GM20431 (cell line): ENCODE results near the gene TGFBR2.

Experiments
- in situ Hi-C: fragments of 300-500 bp; cut with MseI, MboI; formaldehyde crosslinking; loops from one replicate; pipeline ENCODE4 v1.15.0; 2020; ENCODE audit warnings: low sequenced_read_pairs; ENCODE audit not compliant: unreplicated experiment

The TGFBR2 gene

DNA sequence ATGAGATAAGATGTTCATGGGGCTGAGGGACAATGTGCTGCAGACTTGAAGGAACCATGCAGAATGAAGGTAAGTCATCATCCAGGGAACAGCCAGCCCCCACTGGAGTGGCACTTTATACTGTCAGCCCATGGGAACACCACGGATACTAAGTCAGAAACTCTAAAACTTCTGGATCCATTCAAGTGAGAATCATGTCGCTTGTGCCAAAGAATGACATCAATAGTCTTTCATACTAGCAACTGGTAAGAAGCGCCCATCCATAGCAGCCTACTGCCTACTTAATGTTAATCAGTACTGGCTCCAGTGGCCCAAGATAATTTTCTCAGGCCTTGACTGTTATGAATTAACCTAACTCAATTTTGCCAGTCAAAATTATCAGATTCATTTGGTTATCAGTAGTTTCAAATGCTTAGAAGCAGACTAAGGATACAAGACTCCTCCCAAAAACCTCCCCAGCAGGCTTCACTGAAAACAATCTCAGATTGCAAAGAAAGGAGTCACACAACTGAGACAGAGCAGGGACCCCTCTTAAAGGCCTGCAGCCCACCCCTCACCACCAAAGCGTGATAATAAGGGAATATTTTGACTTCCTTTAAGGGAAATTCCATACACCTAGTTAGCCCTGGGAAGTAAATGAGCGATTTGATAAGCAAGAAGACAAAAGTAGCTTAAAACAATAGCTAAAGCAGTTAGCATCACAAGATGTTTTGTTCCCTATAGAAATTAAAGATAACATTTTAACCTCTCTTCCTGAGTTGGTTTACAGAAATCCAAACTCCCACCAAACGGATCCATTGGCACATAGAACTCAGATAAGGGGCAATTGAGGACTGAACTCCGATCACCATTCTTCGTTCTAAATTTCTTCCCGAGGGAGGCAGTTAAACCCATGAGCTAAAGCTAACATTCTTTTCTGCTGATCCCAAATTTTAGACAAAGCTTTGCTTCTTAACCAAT is 98.8 kb downstream of the TGFBR2 start:
- in situ Hi-C loops = no loop called here

DNA sequence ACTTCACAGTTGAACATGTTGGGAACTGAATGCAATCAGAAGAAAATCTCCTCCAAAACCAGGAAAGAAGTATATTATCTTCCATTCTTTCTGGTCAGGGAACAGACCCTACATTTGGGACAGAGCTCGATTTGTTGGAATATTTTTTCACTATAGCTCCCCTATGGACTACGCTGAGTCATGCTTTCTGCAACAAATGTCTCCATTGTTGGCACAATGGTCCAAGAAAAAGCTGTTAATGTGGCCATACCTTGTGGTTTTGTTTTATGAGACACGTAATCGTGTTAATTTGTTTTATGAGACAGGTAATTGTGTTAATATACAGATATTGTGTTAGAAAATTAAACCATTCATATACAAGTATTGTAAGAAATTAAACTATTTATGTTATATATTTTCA is 101.4 kb downstream of the TGFBR2 start:
- in situ Hi-C loops = no loop called here

DNA sequence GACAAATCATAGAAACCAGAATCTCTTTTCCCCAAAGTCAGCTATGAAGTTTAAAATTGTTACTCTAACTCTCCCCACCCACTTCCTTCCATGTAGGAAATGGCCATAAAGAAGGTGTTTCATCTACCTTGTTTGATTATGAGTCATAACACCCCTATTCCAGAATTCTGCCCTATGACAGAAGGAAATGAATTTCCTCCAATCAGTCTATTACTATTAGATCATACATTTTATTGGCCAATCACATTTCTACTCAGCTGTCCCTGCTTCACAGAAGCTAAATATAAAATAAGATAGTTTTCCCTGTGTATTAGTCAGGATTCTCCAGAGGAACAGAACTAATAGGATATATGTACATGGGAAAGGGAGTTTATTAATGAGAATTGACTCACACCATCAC is 102.1 kb downstream of the TGFBR2 start:
- in situ Hi-C loops = no loop called here

DNA sequence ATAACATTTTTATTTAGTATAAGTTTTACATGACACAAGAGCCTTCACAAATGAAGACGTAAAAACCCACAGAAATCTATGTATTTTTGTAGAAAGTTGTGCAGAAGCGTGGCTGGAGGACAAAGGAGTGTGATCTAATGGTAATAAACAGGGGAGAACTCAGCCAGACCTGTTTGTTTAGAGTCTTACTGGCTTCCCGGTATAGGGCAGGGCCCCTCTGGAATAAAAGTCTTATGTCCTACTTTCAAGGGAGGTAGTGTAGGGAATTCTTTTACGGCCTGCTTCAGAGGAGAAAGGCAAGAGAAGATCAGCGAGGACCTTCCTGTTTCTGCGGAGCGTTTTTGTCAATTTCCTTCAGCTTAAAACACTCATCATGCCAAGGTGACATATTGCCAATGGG is 103.6 kb downstream of the TGFBR2 start:
- in situ Hi-C loops = no loop called here

DNA sequence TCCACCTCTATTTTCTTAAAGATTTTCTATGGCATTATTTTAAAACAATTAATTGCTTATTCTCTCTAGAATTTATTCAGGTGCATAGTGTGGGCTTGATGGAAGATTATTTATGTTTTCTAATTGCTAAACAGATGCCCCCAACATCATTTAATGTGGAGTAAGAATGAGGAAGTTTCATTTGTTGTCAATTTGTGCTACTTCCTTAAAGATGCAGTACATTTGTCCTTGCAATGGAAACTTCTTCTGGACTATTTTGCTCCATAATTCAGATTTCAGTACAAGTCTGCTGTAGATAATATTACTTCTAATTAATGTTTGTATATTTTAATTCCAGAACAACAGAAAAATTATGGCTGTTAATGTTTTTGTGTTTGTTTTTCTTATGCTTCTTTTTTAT is 104.8 kb downstream of the TGFBR2 start:
- in situ Hi-C loops = no loop called here

DNA sequence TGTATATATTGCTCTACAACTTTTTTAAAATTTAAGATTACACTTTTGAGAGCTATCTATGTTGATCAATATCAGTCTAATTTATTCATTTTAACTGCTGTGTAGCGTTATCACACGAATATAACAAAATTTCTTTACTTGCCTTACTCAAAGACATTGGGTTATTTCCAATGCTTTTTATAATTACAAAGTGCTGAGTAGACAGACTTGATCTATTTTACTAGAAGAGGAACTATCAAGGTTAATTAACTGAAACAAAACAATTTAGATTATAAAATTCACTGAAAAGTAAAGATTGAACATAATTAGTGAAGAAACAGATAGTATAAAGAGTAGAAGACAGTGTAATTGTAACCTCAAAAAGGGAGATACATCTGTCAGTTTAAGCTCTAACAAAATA is 105.5 kb downstream of the TGFBR2 start:
- in situ Hi-C loops = no loop called here

DNA sequence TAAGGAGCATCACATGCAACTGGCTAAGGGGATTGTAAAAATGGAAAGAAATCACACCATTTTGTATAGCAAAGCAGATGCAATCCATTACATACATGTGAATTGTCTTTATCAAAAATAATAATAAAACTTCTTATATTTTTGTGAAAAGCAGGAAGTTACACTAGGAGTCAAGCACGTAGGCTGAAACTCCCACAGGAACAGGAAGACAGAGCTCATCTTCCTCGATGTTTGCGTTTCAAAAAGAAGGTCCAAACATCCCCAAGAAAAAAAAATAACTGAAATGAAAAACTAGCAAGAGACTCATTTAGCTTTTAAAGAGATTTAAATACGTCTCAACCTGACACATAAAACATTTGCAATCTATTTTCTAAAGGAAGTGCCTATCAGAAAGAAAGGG is 106.6 kb downstream of the TGFBR2 start:
- in situ Hi-C loops = no loop called here

DNA sequence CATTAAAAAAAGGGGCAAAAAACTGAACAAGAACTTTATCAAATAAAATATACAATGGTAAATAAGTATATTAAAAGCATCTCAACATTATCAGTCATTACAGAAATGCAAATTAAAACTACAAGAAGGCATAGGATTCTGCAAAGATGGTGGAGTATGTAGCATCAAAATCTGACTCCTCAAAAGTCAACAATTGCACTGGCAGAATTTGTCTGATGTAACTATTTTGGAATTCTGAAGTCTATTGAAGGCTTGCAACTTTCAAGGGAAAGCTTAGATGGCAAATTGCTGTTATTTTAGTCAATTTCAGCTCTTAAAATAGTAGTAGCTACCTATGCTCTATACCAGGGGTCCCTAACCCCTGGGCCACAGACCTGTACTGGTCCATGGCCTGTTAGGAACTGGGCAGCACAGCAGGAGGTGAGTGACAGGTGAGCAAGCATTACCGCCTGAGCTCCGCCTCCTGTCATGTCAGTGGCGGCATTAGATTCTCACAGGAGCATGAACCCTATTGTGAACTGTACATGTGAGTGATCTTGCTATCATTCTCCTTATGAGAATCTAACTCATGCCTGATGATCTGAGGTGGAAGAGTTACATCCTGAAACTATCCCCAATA is 107.6 kb downstream of the TGFBR2 start:
- in situ Hi-C loops = no loop called here

DNA sequence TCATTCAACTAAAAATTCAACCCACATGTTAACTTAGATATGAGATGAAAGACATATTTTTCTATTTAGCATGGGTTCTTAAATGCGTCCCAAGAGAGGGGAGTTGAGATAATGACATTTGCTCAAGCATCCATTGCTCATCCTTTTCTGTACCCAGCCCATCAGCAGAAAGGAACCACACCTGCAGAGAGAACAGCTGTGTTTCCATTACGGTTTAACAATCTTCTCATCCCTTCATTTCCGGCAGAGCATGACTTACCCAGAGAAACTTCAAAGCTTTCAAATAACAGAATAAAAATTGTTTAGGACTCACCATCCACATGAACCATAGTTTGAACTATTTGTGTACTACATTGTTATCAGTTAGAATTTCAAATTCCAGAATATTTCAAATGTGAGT is 113.1 kb downstream of the TGFBR2 start:
- in situ Hi-C loops = no loop called here

DNA sequence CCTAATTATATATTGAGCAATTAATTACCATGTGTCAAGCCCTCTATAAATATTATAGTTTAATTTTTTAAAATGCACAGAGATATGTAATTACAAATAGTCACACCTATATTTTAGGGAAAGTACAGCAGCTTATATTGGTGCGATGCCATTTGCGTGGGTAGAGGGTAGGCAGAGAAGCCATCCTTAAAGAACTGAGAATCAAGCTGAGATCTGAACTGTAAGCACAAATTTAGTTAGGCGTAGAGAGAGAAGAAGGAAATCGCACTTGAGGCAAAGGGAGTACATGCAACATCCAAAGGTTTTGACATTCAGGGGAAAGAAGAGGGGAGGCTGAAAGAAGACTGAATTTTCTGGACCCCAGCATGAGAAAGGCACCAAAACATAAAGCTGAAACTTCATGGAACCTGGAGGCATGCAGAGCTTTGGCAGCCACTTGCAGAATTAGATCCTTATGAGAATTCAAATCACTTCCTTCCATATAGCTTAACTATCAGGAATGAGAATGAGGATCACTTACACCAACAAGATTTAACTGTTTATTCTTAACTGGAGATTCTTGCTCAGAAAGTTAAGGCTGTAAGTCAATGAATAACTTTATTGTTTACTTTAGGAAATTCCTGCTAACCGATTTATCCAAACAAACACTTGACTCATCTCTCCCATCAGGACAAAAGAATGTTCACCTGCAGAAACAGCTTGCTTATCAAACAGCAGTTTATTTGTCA is 114.3 kb downstream of the TGFBR2 start:
- in situ Hi-C loops = no loop called here

DNA sequence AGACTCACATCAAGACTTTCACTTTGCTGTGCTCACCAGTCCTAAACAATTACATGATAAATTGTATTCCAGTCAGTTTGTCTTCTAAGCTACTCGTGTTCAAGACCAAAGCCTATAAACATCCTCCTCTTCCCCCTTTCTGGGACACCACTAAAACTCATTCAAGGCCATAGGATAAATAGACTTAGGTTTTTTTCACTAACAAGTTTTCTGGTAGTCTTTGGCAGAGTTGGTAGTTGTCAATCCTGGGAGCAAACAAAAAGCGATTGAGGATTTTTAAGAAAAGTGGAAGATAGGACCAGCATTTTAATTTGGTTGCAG is 114.9 kb downstream of the TGFBR2 start:
- in situ Hi-C loops = no loop called here

DNA sequence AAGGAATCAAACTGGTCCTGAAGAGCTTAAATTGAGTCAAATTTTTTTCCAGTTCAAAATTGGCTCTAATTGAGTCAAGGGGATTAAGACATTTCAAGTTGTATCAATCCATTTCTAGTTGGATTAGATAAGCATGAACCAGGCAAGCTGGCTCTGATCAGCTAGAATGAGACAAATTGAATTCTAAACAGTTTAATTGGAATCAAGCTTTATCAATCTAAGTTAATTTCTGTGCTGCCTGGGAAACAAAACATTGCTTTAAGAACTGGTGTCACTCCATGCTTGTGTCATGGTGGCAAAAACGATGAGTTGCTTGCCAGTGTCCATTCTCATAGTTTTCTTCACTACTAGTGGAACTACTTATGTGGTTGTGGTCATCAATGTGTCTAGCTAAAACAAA is 116.8 kb downstream of the TGFBR2 start:
- in situ Hi-C loops = no loop called here

DNA sequence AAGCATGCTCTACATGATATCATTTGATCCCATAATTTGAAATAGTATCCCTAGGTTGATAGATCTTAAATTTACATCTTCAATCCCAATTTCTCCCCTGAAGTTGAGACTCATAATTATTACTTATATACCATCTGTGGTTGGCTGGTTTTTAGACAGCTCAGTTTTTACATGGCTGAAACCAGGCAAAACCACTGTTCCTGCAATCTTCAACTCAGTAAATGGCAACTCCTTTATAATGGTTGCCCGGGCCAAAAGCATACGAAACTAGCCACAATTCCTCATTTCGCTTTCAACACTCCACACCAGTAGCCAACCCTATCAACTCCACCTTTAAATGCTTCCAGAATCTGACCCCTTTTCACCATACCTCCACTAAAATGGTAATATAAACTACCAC is 118.5 kb downstream of the TGFBR2 start:
- in situ Hi-C loops = no loop called here

DNA sequence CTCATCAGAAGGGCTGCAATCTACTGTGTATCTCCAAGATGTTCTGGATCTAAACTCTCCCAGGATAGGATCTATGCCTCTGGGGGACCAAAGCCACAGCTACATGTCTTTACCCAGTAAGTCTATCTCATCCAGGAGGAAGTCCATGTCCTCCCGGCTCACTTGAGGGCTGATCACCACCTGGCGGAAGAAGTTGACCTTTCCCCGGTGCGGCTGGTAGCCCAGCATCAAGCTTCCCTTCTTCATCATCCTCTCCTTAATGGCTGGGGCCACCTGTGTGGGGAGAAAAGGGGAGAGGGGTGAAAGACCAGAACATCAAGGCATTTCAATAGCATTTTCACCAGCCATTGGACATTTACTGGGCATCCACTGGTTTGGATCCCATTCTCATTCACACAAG is 121.7 kb downstream of the TGFBR2 start:
- in situ Hi-C loops = no loop called here

DNA sequence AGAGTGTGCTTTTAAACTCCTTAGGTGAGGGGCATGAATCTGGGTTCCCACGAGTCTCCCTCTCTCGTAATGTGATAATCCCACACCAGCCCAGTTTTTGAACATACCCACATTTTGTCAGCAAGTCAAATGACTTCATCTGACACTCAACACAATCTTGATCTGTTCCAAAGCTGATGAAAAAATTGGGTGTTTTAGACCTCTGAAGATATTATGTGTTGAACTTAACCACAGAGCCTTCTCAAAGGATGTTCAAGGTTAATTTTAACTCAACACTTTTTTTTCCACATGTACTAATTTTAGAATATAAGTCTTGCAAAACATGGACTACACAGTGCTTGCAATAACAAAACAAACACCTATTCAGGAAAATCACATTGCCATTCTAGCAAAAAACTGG is 123.1 kb downstream of the TGFBR2 start:
- in situ Hi-C loops = no loop called here

DNA sequence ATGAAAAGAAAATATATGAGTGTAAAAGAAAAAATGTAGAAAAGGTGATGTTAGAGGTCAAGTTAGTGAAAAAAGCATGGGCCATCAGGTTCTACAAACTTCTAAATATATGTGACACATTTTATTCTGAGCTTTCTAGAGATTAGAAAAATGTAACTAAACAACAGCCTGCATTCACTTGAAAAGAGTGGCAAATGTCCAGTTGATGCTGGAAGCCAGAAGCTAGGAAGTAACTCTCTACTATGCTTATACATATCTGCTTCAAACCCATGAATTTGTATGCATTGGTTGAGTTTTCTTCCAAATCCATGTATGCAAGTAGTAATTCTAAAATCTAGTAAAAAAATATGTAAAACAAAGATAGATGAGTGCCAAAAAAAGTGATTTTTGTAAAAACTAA is 123.5 kb downstream of the TGFBR2 start:
- in situ Hi-C loops = no loop called here

DNA sequence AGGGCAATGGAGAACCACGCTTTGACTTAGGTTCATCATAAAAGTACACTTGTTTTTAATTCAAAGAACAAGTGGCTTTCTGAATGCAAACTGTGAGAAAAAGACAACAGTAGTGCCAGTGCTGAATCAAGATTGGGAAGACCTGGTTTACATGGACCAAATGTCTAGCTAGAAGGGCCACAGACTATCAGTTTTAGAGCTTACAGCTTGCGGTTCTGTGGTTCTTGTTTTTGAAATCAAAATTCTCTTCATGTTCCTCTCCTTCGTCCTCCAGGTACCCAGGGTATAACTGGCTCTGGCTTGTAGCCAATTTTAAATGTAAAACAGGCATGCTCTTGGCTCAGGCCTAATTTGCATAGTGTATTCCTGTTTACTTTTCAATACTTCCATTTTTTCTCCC is 124.6 kb downstream of the TGFBR2 start:
- in situ Hi-C loops = no loop called here

DNA sequence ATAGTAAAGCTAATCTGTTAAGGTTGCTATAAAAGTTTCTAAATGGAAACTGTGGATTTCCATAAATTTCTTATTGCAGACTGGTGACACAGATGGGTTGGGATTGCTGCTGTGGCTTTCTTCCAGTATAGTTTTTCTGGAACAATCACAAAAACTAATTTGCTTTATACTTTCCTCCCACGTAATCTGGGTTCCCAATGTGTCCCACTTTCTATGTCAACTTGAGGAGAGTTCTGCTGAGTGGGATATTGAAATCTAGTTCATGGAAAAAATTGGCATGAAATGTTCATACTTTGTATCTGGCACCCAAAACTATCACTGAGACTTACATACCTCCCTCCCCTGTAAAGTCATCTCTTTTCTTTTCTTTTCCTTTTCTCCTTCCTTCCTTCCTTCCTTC is 126.8 kb downstream of the TGFBR2 start:
- in situ Hi-C loops = no loop called here

DNA sequence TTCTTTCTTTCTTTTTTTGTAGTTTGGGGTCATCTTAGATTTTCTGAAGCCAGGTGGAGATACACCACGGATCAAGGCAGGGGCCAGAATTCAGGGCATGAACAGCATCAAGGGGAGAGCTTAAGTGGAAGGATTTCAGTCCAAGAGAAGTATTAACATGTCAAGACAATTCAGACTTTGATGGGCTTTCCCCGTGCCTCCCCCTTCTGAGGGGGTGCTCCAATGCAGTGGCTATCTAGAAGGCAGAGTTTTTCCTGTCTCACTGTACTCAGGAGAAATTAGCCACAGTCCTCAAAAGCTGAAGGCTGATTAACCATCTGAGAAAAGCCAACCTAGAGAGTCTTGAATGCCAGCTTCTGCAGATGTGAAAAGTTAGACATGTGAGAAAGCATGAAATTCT is 127.3 kb downstream of the TGFBR2 start:
- in situ Hi-C loops = no loop called here

DNA sequence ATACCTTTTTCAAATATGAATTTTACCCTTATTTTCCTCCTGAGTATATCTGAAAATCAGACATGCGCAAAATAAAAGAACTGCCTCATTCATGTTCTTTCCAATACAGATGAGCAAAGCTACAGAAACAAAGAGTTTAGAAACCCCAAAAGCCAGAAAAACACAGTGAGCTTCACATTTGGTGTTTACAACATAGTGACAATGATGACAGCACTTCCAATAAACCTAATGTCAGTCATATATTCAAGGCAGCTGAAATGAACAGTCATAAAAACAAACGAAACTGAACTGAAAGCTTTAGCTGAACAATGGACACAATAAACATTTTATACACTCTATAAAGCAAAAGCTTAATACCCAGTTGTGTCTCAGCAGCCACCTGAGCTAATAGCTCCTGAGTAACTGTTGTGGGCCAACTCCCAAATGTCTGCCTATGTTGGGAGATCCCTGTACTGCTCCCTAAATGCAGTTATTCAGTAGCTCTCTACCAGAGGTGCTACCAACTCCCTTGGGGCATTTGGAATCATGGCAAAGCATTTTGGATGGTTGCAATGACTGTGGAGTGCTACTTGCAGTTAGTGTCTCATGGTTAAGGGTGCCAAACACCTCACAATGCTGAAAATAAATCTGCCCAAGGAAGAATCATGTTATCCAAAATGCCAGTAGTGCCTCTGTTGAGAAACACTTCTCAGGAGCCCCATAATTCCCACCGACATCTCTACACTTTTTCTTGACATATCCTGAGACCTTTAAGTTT is 131.5 kb downstream of the TGFBR2 start:
- in situ Hi-C loops = no loop called here

DNA sequence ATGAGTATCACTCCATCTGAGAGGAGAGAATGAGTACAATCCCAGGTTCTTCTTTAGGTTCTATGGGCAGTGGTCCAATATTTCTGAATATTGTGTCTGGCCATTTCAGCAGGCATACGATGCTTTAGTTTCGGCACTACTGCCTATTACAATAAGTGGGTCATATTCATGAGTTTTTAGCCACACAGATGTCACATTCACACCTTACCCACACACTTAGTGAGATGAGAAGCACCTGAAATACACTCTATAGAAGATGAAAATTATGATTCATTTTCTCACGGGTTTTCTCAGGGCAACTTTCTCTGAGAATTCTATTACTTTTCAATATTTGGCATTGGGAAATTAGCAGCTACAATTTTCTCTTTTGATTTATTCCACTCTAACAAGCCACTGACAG is 132.2 kb downstream of the TGFBR2 start:
- in situ Hi-C loops = no loop called here
